IMR-90 (cell line): ENCODE results near the gene PRKG2. TPM values are rescaled to one million over a fixed set of nuclear protein-coding genes. Genes with fewer than 3 reads are reported as not detected.

Source experiments
- ATAC-seq: fragments of 200-7000 bp; cut with Tn5 transposase; 2 replicates; pipeline ENCODE4 v1.9.1; 2020; ENCODE audit warnings: low read depth, mild to moderate bottlenecking, moderate library complexity
- BruUV-seq: library from RNA; stranded (reverse); fragments of 400-500 nt; replicated peaks from 2 replicates; lab custom pipeline; 2021; lab: Mats Ljungman, UMichigan
- CTCF ChIA-PET: fragments of 300-600 bp; formaldehyde crosslinking; extraction: SDS; loops from one replicate; lab custom pipeline; 2021; ENCODE audit warnings: antibody characterized with exemption; lab: Yijun Ruan, JAX
- POLR2A ChIA-PET: fragments of 300-600 bp; sonication (Branson Sonifier 250); formaldehyde crosslinking; loops from one replicate; lab custom pipeline; 2022; ENCODE audit warnings: antibody characterized with exemption; ENCODE audit not compliant: unreplicated experiment; lab: Charles Lee
- DNase-seq: peaks from one replicate; pipeline ENCODE4 v3.0.0; 2013
- H2AFZ ChIP-seq: replicated peaks from 2 replicates; pipeline ENCODE3; 2013; ENCODE audit warnings: low read length, mild to moderate bottlenecking; ENCODE audit not compliant: poor library complexity
- H2AK5ac ChIP-seq: 2 replicates; pipeline ENCODE4 v1.6.1; 2013; ENCODE audit warnings: low read depth, low read length, inconsistent platforms
- H2AK9ac ChIP-seq: replicated peaks from 2 replicates; pipeline ENCODE3; 2013; ENCODE audit warnings: mild to moderate bottlenecking, low read depth, low read length, moderate library complexity; ENCODE audit not compliant: poor library complexity
- H2BK120ac ChIP-seq: 2 replicates; pipeline ENCODE4 v1.6.1; 2013; ENCODE audit warnings: low read depth, low read length, inconsistent platforms
- H2BK15ac ChIP-seq: 3 replicates; pipeline ENCODE4 v1.6.1; 2013; ENCODE audit warnings: low read depth, low read length, inconsistent platforms
- H2BK20ac ChIP-seq: 2 replicates; pipeline ENCODE4 v1.6.1; 2013; ENCODE audit warnings: low read depth, mild to moderate bottlenecking, inconsistent platforms, low read length, moderate library complexity
- H2BK5ac ChIP-seq: 2 replicates; pipeline ENCODE4 v1.6.1; 2013; ENCODE audit warnings: mild to moderate bottlenecking, low read depth, low read length, inconsistent platforms; ENCODE audit not compliant: poor library complexity, severe bottlenecking
- H3K14ac ChIP-seq: replicated peaks from 2 replicates; pipeline ENCODE4 v1.6.1; 2013; ENCODE audit warnings: low read depth, low read length, inconsistent platforms
- H3K18ac ChIP-seq: 2 replicates; pipeline ENCODE4 v1.6.1; 2013; ENCODE audit warnings: low read depth, low read length, control low read depth
- H3K23ac ChIP-seq: 2 replicates; pipeline ENCODE4 v1.6.1; 2013; ENCODE audit warnings: low read depth, low read length, inconsistent platforms
- H3K27ac ChIP-seq: 2 replicates; pipeline ENCODE4 v1.5.1; 2013; ENCODE audit warnings: mild to moderate bottlenecking, control low read depth, low read length; ENCODE audit not compliant: insufficient read depth
- H3K27me3 ChIP-seq: 2 replicates; pipeline ENCODE4 v1.6.1; 2013; ENCODE audit warnings: low read length; ENCODE audit not compliant: control insufficient read depth, insufficient read depth
- H3K36me3 ChIP-seq: 2 replicates; pipeline ENCODE4 v1.6.1; 2013; ENCODE audit warnings: low read length, mixed read lengths; ENCODE audit not compliant: control insufficient read depth, insufficient read depth
- H3K4ac ChIP-seq: 2 replicates; pipeline ENCODE4 v1.6.1; 2013; ENCODE audit warnings: low read depth, low read length, inconsistent platforms
- H3K4me1 ChIP-seq: 2 replicates; pipeline ENCODE4 v1.6.1; 2013; ENCODE audit warnings: low read length, mixed read lengths; ENCODE audit not compliant: control insufficient read depth, insufficient read depth
- H3K4me2 ChIP-seq: 2 replicates; pipeline ENCODE4 v1.6.1; 2013; ENCODE audit warnings: low read depth, mild to moderate bottlenecking, control low read depth, low read length, moderate library complexity
- H3K4me3 ChIP-seq: 2 replicates; pipeline ENCODE4 v1.5.1; 2013; ENCODE audit warnings: low read depth, mild to moderate bottlenecking, control low read depth, low read length, moderate library complexity; ENCODE audit not compliant: insufficient read depth
- H3K56ac ChIP-seq: 2 replicates; pipeline ENCODE4 v1.6.1; 2013; ENCODE audit warnings: low read length, inconsistent platforms; ENCODE audit not compliant: insufficient read depth; ENCODE audit errors: extremely low read depth
- H3K79me1 ChIP-seq, 2 experiments: 2 replicates each; pipeline ENCODE4 v1.6.1; 2013; ENCODE audit warnings: low read length in 2 of 2, inconsistent platforms in 1 of 2, low read depth in 1 of 2
- H3K9ac ChIP-seq: 2 replicates; pipeline ENCODE4 v1.6.1; 2013; ENCODE audit warnings: low read depth, low read length, control low read depth
- H3K9me1 ChIP-seq: 2 replicates; pipeline ENCODE4 v1.6.1; 2013; ENCODE audit warnings: low read length, inconsistent platforms; ENCODE audit not compliant: insufficient read depth
- H3K9me3 ChIP-seq: 2 replicates; pipeline ENCODE4 v1.6.1; 2013; ENCODE audit warnings: low read length; ENCODE audit not compliant: control insufficient read depth, insufficient read depth
- H4K20me1 ChIP-seq: 2 replicates; pipeline ENCODE4 v1.6.1; 2013; ENCODE audit warnings: low read length, inconsistent platforms; ENCODE audit not compliant: insufficient read depth
- H4K5ac ChIP-seq: 2 replicates; pipeline ENCODE4 v1.6.1; 2013; ENCODE audit warnings: mild to moderate bottlenecking, low read depth, low read length, control low read depth
- H4K8ac ChIP-seq, 2 experiments: 2 replicates each; pipeline ENCODE4 v1.6.1; 2013; ENCODE audit warnings: low read depth in 2 of 2, low read length in 2 of 2, control low read depth in 1 of 2, inconsistent platforms in 1 of 2
- H4K91ac ChIP-seq: 2 replicates; pipeline ENCODE4 v1.6.1; 2013; ENCODE audit warnings: low read depth, low read length, inconsistent platforms; ENCODE audit not compliant: insufficient read depth
- MAZ ChIP-seq: IDR thresholded peaks from 2 replicates; pipeline ENCODE4 v1.6.1; 2012; ENCODE audit warnings: low read depth, mild to moderate bottlenecking, low read length, improper control_type of control experiment, moderate library complexity, borderline replicate concordance
- WGBS, 2 experiments: methylation state at CpG; one replicate each; pipeline versions ENCODE4 v1.1.5 to v1.1.7; 2013; ENCODE audit warnings: missing lambda C conversion rate in 2 of 2; ENCODE audit not compliant: insufficient read length in 1 of 2; ENCODE audit errors: extremely low coverage in 2 of 2; 5-methylcytosine and 5-hydroxymethylcytosine counted together
- dilution Hi-C: fragments of 300-500 bp; cut with HindIII; formaldehyde crosslinking; loops from one replicate; pipeline ENCODE4 v1.14.3; 2018; ENCODE audit warnings: low sequenced_read_pairs; ENCODE audit not compliant: unreplicated experiment
- in situ Hi-C: fragments of 300-500 bp; cut with MboI; formaldehyde crosslinking; loops from 3 replicates; pipeline ENCODE4 v1.14.3; 2019; ENCODE audit warnings: low sequenced_read_pairs, inconsistent platforms, mixed read lengths
- intact Hi-C: fragments of 100-400 bp; cut with micrococcal nuclease; formaldehyde crosslinking; loops from 2 replicates; pipeline ENCODE4 v1.10.0; 2022
- polyA plus RNA-seq, 3 experiments: library from polyadenylated mRNA; depleted of rRNA; stranded (reverse); fragments of >200 nt; gene quantifications; 2 replicates each; pipeline ENCODE4 v1.2.3, GENCODE V29; 2012; ENCODE audit warnings: low replicate concordance in 1 of 3
- total RNA-seq: library from RNA; depleted of rRNA; stranded (reverse); fragments of >200 nt; gene quantifications from 2 replicates; pipeline ENCODE4 v1.2.3, GENCODE V29; 2012

PRKG2 gene
- total and polyA plus RNA-seq, 2 of the 4 experiments (the other 2 are of a cell fraction) = 0.44 to 2.0 TPM

DNA sequence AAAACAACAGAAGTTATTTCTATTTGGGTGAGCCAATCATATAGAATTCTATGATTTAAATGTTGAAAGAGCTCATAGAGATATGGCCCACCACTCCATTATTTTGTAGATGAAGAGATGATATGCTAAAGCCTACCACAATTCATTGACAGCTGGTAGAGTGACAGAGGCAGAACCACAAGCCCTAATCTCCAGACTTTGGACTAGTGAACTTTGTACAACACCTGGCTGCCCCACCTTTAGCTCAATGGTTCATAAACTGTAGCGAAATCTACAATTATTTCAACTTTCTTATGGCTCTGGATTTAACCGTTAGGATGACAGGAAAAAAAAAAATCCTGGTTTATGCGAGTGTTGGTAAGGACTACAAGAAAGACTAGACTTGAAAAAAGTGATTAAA, 50.9 kb downstream of the PRKG2 start:
- no peak overlapping the region; the same call in 2 of the 3 replicates for H2BK15ac ChIP-seq
- BruUV-seq = no TSS peak
- ChIA-PET POLR2A (no interaction called here), CTCF (interaction anchor here (1.0 kb wide), 2 partner anchors 8 to 12 kb away, joined by 3 read pairs; no protein-coding TSS in a partner anchor)
- no peak overlapping the region; a peak in 1 of 4 replicates for H4K8ac ChIP-seq
- intact Hi-C loops = no loop called here
- H2BK5ac ChIP-seq = no peak overlapping the region
- no peaks in the 10 kb centered on the region for H3K27me3 ChIP-seq
- H2AK9ac ChIP-seq = no peak overlapping the region
- H2BK20ac ChIP-seq = no peak overlapping the region
- H3K79me1 ChIP-seq = no peaks in the 10 kb centered on the region
- no peak overlapping the region for H3K4ac ChIP-seq
- 0 out of 2 replicates have a peak overlapping the region, but pooled peaks have one; percentile 2 for H3K14ac ChIP-seq
- no peak for DNase-seq
- H3K9me1 ChIP-seq = no peaks in the 10 kb centered on the region
- no peak overlapping the region for H3K56ac ChIP-seq
- WGBS, 2 experiments = no CpG with 5 or more reads among the region's 3 CpGs
- H3K23ac ChIP-seq = no peak overlapping the region
- ATAC-seq = no peak
- H3K4me1 ChIP-seq = peaks cover 1% of the 10 kb centered on the region
- H3K4me3 ChIP-seq = no peak overlapping the region
- H3K9me3 ChIP-seq = no peaks in the 10 kb centered on the region
- no peaks in the 10 kb centered on the region for H4K20me1 ChIP-seq
- in situ Hi-C loops = no loop called here
- H2AK5ac ChIP-seq = no peak overlapping the region
- H3K9ac ChIP-seq = no peak overlapping the region
- H3K27ac ChIP-seq = no peak overlapping the region
- no peak overlapping the region for H2BK120ac ChIP-seq
- no peak overlapping the region; the same call in 1 of the 2 replicates for H4K91ac ChIP-seq
- no peak overlapping the region for H3K4me2 ChIP-seq
- TF ChIP-seq MAZ = no peak
- no peaks in the 10 kb centered on the region; the same call in 1 of the 2 replicates for H3K36me3 ChIP-seq
- no peak overlapping the region for H2AFZ ChIP-seq
- dilution Hi-C loops = no loop called here
- no peak overlapping the region; the same call in 1 of the 2 replicates for H3K18ac ChIP-seq
- H4K5ac ChIP-seq = no peak overlapping the region
